Measurements from ENCODE around the gene PRXL2B.
"Not testable (repeated sequence)": the region's sequence is repeated elsewhere in the genome, so short reads cannot be mapped to it uniquely, and the experiment has no call there.

PRXL2B gene

DNA sequence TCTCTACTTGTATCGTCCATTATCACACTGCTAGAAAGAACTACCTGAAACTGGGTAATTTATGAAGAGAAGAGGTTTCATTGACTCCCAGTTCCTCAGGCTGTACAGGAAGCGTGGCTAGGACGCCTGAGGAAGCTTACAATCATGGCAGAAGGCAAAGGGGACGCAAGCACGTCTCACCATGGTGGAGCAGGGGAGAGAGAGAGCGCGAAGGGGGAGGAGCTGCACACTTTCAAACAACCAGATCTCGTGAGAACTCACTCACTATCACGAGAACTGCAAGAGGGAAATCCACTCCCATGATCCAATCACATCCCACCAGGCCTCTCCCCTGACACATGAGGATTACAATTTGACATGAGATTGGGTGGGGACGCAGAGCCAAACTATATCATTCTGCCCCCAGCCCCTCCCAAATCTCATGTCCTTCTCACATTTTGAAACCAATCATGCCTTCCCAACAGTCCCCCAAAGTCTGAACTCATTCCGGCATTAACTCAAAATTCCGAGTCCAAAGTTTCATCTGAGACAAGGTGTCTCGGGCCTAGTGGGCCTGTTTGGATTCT is 38.2 kb downstream of the PRXL2B start:
- no peak for DNase-seq

DNA sequence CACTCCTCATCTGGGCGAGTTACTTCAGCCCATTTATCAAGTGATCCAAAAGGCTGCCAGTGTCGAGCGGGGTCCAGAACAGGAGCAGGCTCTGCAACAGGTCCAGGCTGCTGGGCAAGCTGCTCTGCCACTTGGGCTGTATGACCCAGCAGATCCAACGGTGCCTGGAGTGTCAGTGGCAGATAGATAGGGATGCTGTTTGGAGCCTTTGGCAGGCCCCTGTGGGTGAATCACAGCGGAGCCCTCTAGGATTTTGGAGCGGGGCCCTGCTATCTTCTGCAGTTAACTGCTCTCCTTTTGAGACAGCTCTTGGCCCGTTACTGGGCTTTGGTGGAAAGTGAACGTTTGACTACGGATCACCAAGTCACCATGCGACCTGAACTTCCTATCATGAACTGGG is 38.7 kb downstream of the PRXL2B start:
- DNase-seq, result no peak

DNA sequence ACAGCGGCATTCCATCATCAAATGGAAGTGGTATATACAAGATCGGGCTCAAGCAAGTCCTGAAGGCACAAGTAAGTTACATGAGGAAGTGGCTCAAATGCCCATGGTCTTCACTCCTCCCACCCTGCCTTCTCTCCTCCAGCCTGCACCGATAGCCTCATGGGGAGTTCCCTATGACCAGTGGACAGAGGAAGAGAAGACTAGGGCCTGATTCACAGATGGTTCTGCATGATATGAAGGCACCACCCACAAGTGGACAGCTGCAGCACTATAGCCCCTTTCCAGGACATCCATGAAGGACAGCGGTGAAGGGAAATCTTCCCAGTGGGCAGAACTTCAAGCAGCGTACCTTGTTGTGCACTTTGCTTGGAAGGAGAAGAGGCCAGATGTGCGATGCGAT is 39.2 kb downstream of the PRXL2B start:
- DNase-seq, result not testable (repeated sequence)

DNA sequence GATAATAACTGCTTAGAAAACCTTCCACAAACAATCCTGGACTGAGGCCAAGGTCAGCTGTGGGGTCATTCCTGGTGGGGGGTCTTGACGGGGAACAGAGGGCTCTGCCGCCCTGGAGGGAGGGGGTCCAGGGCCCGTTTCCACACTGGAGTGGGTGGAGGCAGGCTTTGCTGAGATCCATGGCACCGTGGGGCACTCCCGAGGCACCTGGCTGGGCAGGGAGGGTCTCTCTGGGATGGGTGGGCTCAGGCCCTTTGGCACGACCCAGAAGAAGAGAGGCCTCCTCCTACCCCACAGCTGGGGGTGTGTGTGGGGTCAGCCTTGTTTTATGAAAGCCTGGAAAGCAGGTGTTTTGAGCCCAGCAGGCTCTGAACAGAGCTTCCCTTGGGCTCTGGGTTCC is 41.2 kb downstream of the PRXL2B start:
- DNase-seq, result no peak

DNA sequence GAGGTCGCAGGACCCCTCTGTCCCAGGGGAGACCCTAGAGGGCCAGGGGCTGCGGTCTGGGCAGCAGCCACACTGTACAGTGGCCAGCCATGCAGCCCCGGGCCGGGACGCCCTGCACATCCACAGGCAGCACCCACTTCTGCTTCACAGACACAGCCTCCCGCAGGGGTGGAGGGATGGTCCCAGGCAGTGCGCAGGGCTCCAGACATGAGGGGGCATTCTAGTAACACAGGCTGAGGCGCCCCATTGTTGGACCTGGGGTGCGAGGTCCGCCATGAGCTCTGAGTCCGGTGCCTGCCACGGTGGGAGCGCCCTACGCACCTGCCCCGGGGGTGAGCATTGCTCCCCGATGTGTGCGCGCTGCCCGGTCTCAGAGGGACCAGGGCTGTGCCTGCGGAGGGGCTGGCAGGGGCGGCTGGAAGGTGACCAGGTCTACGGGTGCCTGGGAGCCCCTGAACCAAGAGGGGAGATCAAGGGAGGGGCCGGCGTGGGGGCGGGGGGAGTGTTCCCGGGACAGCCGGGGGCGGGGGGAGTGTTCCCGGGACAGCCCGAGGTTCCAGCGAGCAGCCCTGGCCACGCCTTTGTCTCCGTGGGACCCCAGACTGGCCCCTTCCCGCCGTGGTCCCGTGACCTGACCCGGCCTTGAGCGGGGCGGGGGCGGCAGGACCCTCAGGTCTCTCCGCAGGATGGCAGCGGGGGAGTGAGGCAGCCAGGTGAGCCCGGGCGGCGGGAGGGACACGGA is 41.8 kb downstream of the PRXL2B start:
- no peak for DNase-seq

DNA sequence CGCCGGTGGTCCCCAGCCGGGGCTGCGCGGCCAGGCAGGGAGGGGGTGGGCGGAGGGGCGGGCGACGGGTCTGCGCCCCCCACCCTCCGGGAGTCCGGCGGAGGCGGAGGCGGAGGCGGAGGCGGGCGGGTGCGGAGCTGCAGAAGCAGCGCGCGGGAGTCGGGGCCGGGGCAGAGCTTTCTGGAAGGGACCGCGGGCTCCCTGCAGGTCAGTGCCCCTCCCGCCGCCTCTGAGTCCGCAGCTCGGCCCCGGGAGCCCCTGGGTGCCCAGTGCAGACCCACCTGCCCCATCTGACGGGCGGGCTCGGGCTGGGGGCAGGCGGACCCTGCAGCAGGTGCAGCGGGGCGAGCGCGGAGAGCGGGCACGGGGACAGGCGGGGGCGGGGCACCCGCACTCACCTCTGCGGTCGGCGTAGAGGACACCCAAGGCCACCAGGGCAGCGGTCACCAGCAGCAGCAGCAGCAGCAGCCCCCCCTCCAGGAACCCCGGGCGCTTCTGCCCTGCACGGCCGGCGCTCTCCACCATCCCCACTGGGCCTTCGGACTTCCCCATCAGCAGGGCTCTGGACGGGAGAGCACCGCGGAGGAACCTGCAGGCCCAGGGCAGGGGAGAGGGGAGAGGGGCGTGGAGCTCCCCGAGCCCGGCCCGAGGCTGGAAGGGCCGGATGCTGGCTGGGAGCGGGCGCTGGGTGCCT is 42.5 kb downstream of the PRXL2B start:
- DNase-seq, result no peak

DNA sequence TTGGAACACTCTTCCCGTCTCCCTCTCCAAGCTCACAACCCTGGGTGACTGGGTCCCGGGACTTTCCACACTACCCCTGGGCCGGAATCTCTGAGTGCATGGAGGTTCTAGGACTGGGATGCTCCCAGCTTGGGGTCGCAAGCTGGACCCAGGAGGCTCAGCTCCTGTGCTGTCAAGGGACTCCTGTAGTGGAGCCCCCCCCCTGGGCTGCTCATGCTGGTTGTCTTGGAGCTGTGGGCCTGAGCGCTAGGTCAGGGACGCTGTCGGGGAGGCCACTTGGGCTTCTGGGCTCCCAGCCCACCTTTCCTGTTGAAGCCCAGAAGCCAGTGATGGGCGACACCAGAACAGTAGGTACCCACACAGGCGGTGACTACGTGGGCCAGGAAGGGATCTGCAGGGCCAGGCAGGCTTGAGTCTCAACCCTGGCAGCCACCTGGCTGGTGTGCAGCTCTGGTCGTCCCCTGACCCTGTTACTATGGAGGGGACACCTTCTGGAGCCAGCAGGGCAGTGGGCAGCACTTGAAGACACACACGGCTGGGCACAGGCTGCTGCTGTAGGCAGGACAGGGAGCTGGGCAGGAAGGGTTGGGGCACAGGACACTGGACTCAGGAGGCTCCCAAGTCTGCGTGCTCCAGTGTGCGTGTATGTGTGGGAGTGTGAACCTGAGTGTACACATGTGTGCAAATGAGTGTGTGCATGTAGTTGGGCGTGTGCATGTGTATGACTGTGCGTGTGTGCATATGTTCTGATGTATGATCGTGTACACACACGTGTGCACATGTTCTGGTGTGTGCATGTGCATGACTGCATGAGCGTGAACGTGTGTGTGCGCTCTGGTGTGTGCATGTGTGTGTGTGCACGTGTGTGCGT is 43.3 kb downstream of the PRXL2B start:
- DNase-seq, result no peak

DNA sequence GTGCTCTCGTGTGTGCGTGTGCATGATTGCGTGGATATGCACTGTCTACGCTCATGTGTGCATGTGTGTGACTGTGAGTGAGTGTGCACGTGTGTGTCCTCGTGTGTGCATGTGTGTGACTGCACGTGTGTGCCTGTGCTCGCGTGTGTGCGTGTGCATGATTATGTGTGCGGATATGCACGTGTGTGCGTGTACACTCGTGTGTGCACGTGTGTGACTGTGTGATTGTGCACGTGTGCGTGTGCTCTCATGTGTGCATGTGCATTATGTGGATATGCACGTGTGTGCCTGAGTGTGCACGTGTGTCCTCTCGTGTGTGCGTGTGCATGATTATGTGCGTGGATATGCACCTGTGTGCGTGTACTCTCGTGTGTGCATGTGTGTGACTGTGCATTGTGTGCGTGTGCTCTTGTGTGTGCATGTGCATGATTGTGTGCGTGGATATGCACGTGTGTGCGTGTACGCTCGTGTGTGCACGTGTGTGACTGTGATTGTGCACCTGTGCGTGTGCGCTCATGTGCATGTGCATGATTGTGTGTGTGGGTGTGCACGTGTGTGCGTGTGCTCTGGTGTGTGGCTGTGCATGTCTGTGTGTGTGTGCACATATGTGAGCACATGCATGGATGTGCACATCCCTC is 44.0 kb downstream of the PRXL2B start:
- DNase-seq, result no peak

DNA sequence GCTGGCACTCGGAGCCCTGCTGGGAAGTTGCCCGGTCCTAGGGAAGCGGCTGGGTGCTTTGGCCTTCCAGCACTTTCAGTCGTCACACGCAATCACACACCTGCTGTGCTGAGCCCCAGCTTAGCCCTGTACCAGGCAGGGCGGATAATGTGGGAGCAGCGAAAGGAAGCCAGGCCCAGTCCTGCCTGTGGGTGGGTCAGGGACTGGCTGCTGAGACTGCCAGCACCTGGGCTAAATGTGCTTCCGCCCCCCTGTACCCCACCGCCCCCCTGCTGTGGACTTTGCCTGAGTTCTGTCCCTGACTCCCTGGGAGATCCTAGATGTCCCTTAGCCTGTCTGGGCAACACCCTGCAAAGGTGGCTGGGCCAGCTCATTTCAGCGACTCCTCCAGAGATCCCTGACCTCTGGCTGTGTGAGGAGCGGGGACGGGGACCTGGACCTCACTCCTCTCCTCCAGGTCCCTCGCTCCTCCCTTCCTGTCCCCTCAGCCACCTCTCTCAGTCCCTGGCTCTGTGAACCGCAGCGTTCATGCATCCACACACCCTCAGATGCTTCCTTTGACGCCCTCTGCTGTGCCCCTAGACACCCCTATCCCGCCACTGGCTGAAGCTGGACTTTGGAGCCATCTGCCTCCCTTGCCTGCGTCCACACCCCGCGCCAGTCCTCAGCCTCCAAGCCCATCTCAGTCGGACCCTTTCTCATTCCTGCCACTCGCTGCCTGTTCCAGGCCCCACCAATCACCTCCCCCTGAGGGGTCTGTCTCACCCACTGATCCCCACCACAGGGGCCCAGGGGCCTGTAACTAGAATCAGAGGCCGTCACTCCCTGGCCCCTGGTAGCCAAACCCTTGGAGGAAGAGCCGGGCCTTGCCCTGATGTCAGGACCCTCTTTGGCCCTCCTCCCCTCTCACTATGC is 44.8 kb downstream of the PRXL2B start:
- no peak for DNase-seq

DNA sequence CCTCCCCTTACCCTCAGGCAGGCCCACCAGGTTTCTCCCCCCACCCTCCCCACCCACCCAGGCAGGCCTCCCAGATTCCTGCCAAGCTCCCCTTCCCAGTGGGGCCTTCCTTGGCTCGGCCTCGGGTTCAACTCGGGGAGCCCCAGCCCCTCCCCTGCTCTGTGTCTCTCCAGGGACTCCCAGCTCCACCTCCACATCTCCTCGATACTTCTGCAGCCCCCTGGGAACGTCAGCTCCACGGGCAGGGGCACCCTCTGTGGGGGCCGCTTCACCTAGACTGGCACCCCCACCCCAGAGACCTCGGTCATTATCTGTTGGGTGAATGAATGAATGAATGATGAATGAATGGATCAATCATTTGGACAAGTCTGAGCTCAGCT is 45.5 kb downstream of the PRXL2B start:
- DNase-seq, result no peak

DNA sequence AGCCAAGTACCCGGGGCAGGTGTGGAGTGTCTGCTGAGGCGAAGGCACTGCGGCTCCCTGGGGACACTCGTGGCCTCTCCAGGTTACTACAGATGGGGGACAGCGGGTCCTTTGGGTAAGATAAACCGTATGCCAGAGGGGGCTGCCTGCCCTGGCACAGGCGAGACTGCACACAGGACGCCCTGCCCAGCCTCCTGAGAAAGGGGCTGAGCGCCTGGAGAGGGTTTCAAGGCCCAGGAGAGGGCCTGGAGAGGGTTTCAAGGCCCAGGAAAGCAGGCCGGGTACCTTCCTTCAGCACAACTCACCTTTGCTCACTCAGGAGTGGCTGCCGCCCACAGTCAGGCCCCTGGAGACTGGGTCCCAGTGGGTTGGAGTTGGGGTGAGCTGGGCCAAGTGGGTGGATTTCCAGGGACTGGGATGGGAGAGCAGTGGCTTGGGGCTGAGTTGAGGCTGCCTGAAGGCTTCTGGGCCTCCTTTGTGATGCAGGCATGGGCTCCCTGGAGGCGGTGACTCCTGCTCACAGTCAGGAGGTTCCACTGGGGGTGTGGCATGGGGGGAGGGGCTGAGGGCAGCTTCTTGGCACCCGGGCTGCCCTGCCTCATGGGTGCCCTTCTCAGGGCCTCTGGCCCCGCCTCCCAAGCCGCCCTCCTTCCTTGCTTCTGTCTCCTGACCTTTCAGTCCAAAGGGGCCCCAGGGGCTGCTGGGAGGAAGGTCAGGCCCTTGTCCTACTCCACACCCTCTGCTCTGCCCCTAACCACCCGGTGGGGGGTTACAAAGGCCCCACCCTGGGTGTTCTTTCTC is 46.2 kb downstream of the PRXL2B start, which contains the start of gene MMEL1:
Gene MMEL1 (minus strand): TSS at position 456 of the 801 bp plus-strand sequence. CDS start 3,532 bp downstream, outside the sequence.
- no peak for DNase-seq

DNA sequence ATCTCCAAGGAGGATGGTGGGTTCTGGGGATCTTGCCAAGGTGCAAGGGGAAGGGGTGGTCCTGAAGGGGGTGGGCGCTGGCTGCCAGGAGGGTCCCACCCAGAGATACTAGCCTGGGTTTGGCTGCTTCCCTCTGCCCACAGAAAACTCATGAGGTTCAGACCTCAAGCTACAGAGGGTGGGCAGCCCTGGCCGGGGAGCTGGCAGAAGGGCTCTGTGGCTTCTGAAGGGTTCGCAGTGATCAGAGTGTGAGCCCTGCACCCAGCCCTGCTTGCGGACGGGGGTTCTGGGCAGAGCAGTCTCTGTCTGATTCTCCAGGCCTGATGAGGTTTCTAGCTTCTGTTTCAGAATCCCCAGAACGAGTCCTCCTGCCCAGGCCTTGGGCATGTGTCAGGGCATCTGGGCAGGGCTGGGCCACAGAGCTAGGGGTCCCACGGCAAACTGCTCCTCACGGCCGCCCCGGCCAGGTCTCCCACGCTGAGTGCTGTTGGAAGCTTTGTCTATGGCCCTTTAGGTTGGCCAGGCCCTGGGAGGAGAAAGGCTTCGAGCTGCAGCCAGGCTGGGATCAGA is 46.9 kb downstream of the PRXL2B start:
- DNase-seq, result no peak

DNA sequence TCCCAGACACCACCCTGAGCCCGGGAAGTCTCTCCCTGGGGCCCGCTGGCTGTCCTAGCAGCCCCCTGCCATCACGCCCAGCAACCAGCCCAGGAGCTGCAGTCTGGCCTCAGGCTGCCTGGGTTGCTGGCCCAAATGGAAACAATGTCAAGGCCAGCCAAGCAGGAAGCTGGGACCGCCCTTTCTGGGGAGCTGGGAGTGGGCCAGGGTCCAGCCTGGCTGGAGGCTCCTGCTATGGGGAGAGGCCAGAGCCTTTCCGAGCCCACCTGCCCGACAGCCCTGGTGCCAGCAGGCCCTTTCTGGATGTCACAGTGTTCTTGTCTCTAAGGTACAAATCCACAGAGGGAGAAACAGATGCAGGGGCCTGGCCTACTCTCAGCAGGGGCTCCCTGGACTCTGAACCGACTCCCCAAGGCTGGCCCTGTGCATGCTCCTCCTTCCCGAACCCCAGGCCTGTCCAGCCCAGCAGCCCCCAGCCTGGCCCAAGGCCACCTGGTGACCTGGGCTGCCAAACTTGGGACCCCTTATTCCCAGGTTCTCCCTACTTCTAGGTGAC is 47.4 kb downstream of the PRXL2B start:
- DNase-seq, result no peak

DNA sequence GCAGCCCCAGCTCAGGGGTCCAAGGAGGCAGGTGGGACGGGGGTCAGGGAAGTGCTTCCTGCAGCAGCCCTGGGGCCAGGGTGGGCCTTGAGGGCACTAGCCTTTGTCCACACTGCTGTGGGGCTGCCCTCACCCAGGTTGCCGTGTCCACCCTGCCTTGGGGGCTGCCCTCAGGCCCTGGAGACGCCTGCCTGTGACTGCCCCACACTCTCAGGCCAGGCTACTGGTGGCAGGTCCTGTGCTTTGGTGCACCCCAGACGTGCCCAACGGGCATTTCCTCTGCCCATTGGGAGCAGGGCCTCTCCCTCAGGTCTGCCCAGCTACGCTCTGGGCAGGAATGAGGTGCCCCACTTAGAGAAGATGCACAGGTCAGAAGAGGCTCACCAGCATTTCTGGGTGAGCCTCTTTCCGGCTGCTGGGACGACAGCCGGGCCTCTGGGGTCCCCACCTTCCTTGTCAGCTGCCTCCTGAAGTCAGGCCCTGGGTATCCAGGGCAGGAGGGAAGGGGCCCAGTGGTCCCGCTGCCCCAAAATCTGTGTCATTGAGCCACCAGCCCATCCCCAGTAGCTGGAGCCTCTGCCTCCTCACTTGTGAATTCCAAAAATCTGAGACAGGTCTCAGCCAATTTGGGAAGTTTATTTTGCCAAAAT is 48.9 kb downstream of the PRXL2B start:
- DNase-seq, result no peak

DNA sequence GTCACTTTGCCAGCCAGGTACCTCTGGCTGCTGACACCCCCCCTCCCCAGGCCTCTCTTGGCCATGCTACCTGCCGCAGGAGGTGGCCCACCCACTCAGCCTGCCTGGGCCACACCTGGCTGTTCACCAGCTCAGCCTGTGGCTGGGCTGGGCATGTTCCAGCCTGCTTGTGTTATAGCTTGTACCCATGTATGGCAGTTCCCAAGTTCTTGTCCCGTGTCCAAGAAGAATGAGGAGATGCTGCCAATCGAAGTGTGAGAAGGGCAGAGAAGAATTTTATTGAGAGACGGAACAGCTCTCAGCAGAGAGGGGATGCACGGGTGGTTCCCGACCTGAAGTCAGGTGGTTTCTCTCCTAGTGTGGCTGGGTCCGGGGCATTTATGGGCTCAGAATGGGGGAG is 50.2 kb downstream of the PRXL2B start:
- no peak for DNase-seq

DNA sequence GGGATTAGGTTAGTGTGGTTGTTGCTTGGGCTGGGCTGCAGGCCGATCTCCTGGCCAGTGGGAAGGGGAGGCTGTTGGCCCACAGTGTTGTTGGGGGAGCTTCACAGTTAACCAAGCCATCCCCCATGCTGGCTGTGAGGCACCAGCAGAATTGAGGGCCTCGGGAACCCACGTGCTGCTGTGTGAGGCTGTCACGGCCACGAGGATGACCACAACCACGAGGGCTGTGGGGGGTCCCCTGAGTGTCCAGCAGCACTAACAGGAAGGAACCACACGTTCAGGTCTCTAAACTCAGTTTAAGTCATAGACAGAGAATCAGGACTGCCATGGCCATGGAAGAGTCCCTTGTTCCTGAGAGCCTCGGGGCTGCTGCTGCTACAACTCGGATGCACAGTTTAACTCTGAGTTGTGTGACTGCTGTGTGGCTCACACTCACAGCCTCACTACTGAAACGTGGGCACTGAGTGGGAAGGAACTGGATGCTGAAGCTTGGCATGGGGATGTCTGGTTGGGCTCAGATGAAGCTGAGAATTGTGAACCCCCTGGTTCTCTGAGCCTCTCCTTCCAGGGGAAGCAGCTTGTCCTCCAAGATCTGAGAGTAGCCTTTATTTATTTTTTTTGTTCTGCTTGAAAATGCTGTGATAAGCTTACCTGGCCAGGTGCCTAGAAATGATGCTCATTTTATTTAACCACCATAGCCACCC is 51.0 kb downstream of the PRXL2B start:
- no peak for DNase-seq

DNA sequence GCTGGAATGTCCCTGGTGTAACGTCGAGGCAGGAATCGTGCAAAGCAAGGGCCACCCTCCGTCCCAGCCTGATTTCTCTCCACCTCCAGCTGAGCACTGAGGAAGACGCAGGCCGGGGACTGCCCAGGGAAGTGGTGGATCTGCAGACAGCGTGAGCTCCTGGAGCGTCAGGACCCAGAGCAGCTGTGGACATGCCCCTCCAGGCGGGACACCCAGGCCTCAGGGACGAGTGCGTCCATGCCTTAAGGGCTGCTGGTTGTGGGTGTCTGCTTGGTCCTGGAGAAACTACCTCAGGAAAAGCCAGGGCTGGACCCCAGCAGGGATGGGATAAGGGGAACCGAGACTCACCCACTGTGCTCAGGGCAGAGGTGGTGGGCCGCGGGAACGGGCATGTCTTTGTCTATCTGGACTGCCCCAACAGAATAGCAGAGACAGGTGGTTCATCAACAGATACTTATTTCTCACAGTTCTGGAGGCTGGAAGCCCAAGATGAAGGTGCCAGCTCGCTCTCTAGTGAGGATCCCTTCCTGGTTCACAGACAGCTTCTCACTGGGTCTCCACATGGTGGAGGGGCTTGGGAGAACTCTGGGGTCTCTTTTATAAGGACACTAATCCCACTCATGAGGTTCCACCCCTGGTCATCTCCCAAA is 52.0 kb downstream of the PRXL2B start:
- DNase-seq, result no peak

DNA sequence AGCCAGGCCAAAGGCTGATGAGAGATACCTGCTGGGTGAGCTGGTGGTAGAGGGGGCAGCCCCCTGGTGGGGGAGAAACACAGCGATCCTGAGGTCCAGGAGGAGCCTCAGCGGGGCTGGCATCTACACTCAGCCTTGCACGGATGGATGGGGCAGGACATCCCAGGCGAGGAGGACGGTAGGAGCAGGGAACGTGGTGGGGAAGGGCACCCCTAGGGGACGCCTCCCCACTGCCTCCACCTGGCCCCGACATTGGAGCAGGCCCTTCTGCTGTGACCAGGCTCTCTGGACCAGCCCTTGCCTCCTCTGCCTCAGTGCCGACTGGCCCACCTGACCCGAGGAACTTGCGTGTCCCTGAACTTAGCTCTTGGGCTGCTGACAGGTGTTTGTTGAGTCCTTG is 52.6 kb downstream of the PRXL2B start:
- no peak for DNase-seq

Data from NCI-H1417 treated with DMSO at 0.1 percent for 48 hours (cell line).